ENCODE measurements around the gene ADH4. TPM values are rescaled to one million over a fixed set of nuclear protein-coding genes. Genes with fewer than 3 reads are reported as not detected.

ADH4 gene
- total and polyA plus RNA-seq, 12 donors: 0.31 to 10.7 (median 1.4) TPM; not detected in 2

- Histone ChIP-seq H3K27me3 (no peaks in the 10 kb centered on the region), H3K27ac (no peak overlapping the region), H3K4me3 (no peak overlapping the region), H3K4me1 (replicated peaks in 1 of 2) (no peaks in the 10 kb centered on the region), H3K36me3 (replicated peaks in 1 of 2) (no peaks in the 10 kb centered on the region), H3K9me3 (replicated peaks in 1 of 3) (no peaks in the 10 kb centered on the region)
- intact Hi-C loops (cut with DNase I): loop anchor here in 1 of 2 donors (10.0 kb wide), 1 partner anchor 269 kb away; no protein-coding TSS in a partner anchor
- no peak for DNase-seq
- no peak for TF ChIP-seq POLR2A (IDR thresholded peaks at IDR 0.05)
- TF ChIP-seq, protein P1, sequence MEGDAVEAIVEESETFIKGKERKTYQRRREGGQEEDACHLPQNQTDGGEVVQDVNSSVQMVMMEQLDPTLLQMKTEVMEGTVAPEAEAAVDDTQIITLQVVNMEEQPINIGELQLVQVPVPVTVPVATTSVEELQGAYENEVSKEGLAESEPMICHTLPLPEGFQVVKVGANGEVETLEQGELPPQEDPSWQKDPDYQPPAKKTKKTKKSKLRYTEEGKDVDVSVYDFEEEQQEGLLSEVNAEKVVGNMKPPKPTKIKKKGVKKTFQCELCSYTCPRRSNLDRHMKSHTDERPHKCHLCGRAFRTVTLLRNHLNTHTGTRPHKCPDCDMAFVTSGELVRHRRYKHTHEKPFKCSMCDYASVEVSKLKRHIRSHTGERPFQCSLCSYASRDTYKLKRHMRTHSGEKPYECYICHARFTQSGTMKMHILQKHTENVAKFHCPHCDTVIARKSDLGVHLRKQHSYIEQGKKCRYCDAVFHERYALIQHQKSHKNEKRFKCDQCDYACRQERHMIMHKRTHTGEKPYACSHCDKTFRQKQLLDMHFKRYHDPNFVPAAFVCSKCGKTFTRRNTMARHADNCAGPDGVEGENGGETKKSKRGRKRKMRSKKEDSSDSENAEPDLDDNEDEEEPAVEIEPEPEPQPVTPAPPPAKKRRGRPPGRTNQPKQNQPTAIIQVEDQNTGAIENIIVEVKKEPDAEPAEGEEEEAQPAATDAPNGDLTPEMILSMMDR (IDR thresholded peaks at IDR 0.05): no peak
- 38 to 57% (median 46%) methylated on average over 3 of the region's 3 CpGs for WGBS, 4 donors
These were observed 8.4 kb downstream of the ADH4 start for GRCh38 chr4:99135541-99136162.

- H3K4me3 ChIP-seq: no peak overlapping the region
- H3K4me1 ChIP-seq (replicated peaks in 1 of 2): no peaks in the 10 kb centered on the region
- H3K27me3 ChIP-seq: no peaks in the 10 kb centered on the region
- no peak for TF ChIP-seq POLR2A (IDR thresholded peaks at IDR 0.05)
- TF ChIP-seq, protein P1 (IDR thresholded peaks at IDR 0.05): no peak
- no peak overlapping the region for H3K27ac ChIP-seq
- no peaks in the 10 kb centered on the region for H3K36me3 ChIP-seq (replicated peaks in 1 of 2)
- DNase-seq: no peak
- no peaks in the 10 kb centered on the region for H3K9me3 ChIP-seq (replicated peaks in 1 of 3)
- intact Hi-C loops (cut with DNase I): loop anchor here in 1 of 2 donors (10.0 kb wide), 1 partner anchor 270 kb away; no protein-coding TSS in a partner anchor
- 61 to 98% (median 92%) methylated on average over 3 of the region's 3 CpGs for whole genome bisulfite sequencing, 4 donors
These were observed 9.5 kb downstream of the ADH4 start for GRCh38 chr4:99134586-99134985.

DNA sequence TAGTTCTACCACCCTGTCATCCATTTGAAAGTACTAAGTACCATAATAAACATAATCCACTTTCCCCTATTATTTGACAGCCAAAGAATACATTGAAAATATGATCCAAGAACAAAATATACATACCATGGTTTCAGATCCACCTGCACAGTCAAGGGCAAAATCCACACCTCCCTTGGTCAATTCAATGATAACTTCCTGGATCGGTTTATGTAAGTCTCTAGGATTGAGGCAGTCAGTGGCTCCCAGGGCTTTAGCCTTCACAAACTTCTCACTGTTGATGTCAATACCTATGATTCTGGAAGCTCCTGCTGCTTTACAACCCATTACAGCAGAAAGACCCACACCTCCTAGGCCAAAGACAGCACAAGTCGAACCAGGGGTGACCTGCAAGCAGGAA, 12.7 kb downstream of the ADH4 start:
- TF ChIP-seq POLR2A (IDR thresholded peaks at IDR 0.05): no peak
- TF ChIP-seq, protein P1 (IDR thresholded peaks at IDR 0.05): no peak

GRCh38 chr4:99126376-99126775, 17.7 kb downstream of the ADH4 start:
- intact Hi-C loops (cut with DNase I): no loop called here
- H3K4me1 ChIP-seq (replicated peaks in 1 of 2): no peaks in the 10 kb centered on the region
- TF ChIP-seq, protein P1 (IDR thresholded peaks at IDR 0.05): no peak
- TF ChIP-seq POLR2A (IDR thresholded peaks at IDR 0.05): no peak

More for the DNA sequence above, 12.7 kb downstream of the ADH4 start:
- H3K4me3 ChIP-seq: no peak overlapping the region
- DNase-seq: no peak
- no peaks in the 10 kb centered on the region for H3K9me3 ChIP-seq (replicated peaks in 1 of 3)
- H3K27me3 ChIP-seq: no peaks in the 10 kb centered on the region
- no peaks in the 10 kb centered on the region for H3K36me3 ChIP-seq (replicated peaks in 1 of 2)
- intact Hi-C loops (cut with DNase I): loop anchor here in 1 of 2 donors (10.0 kb wide), 1 partner anchor 273 kb away; no protein-coding TSS in a partner anchor
- 39 to 76% (median 48%) methylated on average over 2 of the region's 2 CpGs for WGBS, 4 donors
- no peak overlapping the region for H3K27ac ChIP-seq
- no peaks in the 10 kb centered on the region for H3K4me1 ChIP-seq (replicated peaks in 1 of 2)

More at GRCh38 chr4:99126376-99126775, 17.7 kb downstream of the ADH4 start:
- 32 to 42% (median 40%) methylated on average over 1 of the region's 1 CpG for WGBS, 4 donors
- H3K36me3 ChIP-seq (replicated peaks in 1 of 2): no peaks in the 10 kb centered on the region
- no peaks in the 10 kb centered on the region for H3K27me3 ChIP-seq
- no peak for DNase-seq
- H3K9me3 ChIP-seq (replicated peaks in 1 of 3): no peaks in the 10 kb centered on the region
- no peak overlapping the region for H3K27ac ChIP-seq
- no peak overlapping the region for H3K4me3 ChIP-seq
